ENCODE data around the gene ANXA9.
A peak's percentile ranks its signal among the peaks of the same experiment; 100 is the strongest.

The ANXA9 gene

DNA sequence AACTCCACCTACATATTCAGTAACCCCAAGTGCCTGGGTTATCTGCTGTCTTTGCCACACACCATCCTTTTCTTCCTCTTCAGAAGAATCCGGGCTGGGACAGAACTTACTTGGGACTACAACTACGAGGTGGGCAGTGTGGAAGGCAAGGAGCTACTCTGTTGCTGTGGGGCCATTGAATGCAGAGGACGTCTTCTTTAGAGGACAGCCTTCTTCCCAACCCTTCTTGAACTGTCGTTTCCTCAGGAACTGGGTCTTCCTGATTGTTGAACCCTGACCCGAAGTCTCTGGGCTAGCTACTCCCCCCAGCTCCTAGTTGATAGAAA lies 18.0 kb upstream of the ANXA9 start:
- Histone ChIP-seq H2BK120ac (ENCODE audit: low read depth, low read length) (no peak overlapping the region), H3K36me3 (replicated peaks in 1 of 2; ENCODE audit: control insufficient read depth in 2 of 2, insufficient read depth in 2 of 2, low read length in 2 of 2) (peaks cover 68 to 100% of the 10 kb centered on the region in 2 donors), H3K14ac (ENCODE audit: low read length) (no peak overlapping the region), H3K27ac (replicated peaks; ENCODE audit: low read length) (no peak overlapping the region), H2AK5ac (ENCODE audit: low read depth, low read length) (no peak overlapping the region), H2BK5ac (ENCODE audit: low read length) (no peak overlapping the region), H3K79me1 (ENCODE audit: low read depth, low read length) (peaks cover 3% of the 10 kb centered on the region), H3K23ac (ENCODE audit: low read depth, low read length, poor library complexity) (no peak overlapping the region), H3K27me3 (ENCODE audit: control insufficient read depth in 3 of 3, insufficient read depth in 3 of 3, low read depth in 1 of 3, low read length in 3 of 3) (no peaks in the 10 kb centered on the region), H3K4me2 (ENCODE audit: insufficient read depth, low read length, poor library complexity, severe bottlenecking) (no peak overlapping the region), H3K9ac (ENCODE audit: low read depth, low read length, poor library complexity) (no peak overlapping the region), H3K4me3 (ENCODE audit: low read length in 2 of 2) (no peak overlapping the region), H4K91ac (ENCODE audit: low read depth, low read length, poor library complexity) (no peak overlapping the region), H3K4ac (ENCODE audit: low read length) (no peak overlapping the region), H3K4me1 (ENCODE audit: control insufficient read depth in 2 of 2, insufficient read depth in 1 of 2, low read depth in 1 of 2, low read length in 2 of 2) (no peaks in the 10 kb centered on the region), H2AFZ (ENCODE audit: low read length) (no peak overlapping the region), H2BK12ac (ENCODE audit: low read length) (no peak overlapping the region), H3K18ac (ENCODE audit: low read length) (no peak overlapping the region), H4K8ac (ENCODE audit: low read depth, low read length) (no peak overlapping the region), H3K9me3 (replicated peaks in 1 of 2; ENCODE audit: control insufficient read depth in 2 of 2, insufficient read depth in 1 of 2, low read depth in 1 of 2, low read length in 2 of 2) (no peaks in the 10 kb centered on the region), H2BK15ac (ENCODE audit: low read length) (no peak overlapping the region)
- WGBS, 2 donors (ENCODE audit: extremely low coverage in 2 of 2, insufficient read length in 2 of 2, insufficient replicate concordance in 1 of 2), result no CpG with 5 or more reads among the region's 5 CpGs
- DNase-seq (ENCODE audit: low spot score), result no peak

DNA sequence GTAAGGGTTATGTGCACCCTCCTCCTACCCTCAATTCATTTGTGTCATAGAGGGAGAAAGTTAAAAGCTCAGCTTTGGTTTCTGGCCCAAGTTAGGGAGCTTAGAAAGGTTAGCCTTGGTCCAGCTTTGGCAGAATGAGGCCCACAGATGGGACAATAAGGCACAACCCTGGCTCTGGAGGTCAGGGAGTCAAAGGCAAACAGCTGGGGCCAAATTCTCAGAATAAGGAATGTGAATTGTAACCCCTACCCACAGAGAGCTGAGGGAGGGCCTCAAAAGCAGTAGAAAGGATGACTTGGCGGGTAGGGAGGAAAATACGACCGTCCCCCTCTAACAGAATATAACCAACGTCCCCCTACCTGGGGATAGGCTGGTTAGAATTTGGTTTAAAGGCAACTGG lies 16.5 kb upstream of the ANXA9 start:
- Histone ChIP-seq H3K36me3 (replicated peaks in 1 of 2; ENCODE audit: control insufficient read depth in 2 of 2, insufficient read depth in 2 of 2, low read length in 2 of 2) (peaks cover 64 to 95% of the 10 kb centered on the region in 2 donors), H2BK15ac (ENCODE audit: low read length) (no peak overlapping the region), H3K79me1 (ENCODE audit: low read depth, low read length) (peaks cover 6% of the 10 kb centered on the region), H4K91ac (ENCODE audit: low read depth, low read length, poor library complexity) (no peak overlapping the region), H3K23ac (ENCODE audit: low read depth, low read length, poor library complexity) (no peak overlapping the region), H3K14ac (ENCODE audit: low read length) (no peak overlapping the region), H3K4me3 (ENCODE audit: low read length in 2 of 2) (no peak overlapping the region), H3K9ac (ENCODE audit: low read depth, low read length, poor library complexity) (no peak overlapping the region), H2AFZ (ENCODE audit: low read length) (no peak overlapping the region), H2BK5ac (ENCODE audit: low read length) (no peak overlapping the region), H2BK12ac (ENCODE audit: low read length) (no peak overlapping the region), H2AK5ac (ENCODE audit: low read depth, low read length) (no peak overlapping the region), H3K27me3 (ENCODE audit: control insufficient read depth in 3 of 3, insufficient read depth in 3 of 3, low read depth in 1 of 3, low read length in 3 of 3) (no peaks in the 10 kb centered on the region), H3K27ac (replicated peaks; ENCODE audit: low read length) (peak overlapping the region; percentile 24), H3K4me1 (ENCODE audit: control insufficient read depth in 2 of 2, insufficient read depth in 1 of 2, low read depth in 1 of 2, low read length in 2 of 2) (peaks cover 2 to 5% of the 10 kb centered on the region in 2 donors), H3K4me2 (ENCODE audit: insufficient read depth, low read length, poor library complexity, severe bottlenecking) (no peak overlapping the region), H3K9me3 (replicated peaks in 1 of 2; ENCODE audit: control insufficient read depth in 2 of 2, insufficient read depth in 1 of 2, low read depth in 1 of 2, low read length in 2 of 2) (no peaks in the 10 kb centered on the region), H2BK120ac (ENCODE audit: low read depth, low read length) (no peak overlapping the region), H4K8ac (ENCODE audit: low read depth, low read length) (no peak overlapping the region), H3K4ac (ENCODE audit: low read length) (no peak overlapping the region), H3K18ac (ENCODE audit: low read length) (no peak overlapping the region)
- DNase-seq (ENCODE audit: low spot score), result no peak
- WGBS, 2 donors (ENCODE audit: extremely low coverage in 2 of 2, insufficient read length in 2 of 2, insufficient replicate concordance in 1 of 2), result no CpG with 5 or more reads among the region's 4 CpGs

DNA sequence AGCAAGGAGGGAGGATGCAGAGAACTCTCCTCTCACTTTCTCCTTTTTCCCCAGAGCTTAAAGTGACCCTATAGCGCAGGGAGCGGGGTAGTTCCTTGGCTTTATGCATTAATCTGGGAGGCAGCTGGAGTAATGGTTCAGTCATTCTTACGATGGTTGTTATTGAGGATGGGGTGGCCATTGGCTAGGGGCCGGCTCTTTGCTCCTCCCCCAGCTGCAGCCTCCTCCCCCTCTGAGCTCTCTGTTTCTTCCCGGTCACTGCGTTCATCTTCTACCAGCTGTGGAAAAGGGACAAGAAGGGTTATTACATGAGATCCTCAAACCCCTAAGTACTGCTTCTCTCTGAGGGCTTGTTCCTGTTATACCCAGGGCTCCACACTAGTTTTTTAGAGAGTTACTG lies 16.1 kb upstream of the ANXA9 start:
- no peak overlapping the region for H4K91ac ChIP-seq (ENCODE audit: low read depth, low read length, poor library complexity)
- peaks cover 60 to 91% of the 10 kb centered on the region in 2 donors for H3K36me3 ChIP-seq (replicated peaks in 1 of 2; ENCODE audit: control insufficient read depth in 2 of 2, insufficient read depth in 2 of 2, low read length in 2 of 2)
- H3K79me1 ChIP-seq (ENCODE audit: low read depth, low read length), result peaks cover 6% of the 10 kb centered on the region
- no peak overlapping the region for H3K9ac ChIP-seq (ENCODE audit: low read depth, low read length, poor library complexity)
- no peak overlapping the region for H3K4me2 ChIP-seq (ENCODE audit: insufficient read depth, low read length, poor library complexity, severe bottlenecking)
- DNase-seq (ENCODE audit: low spot score), result no peak
- no peak overlapping the region for H3K4ac ChIP-seq (ENCODE audit: low read length)
- no CpG with 5 or more reads among the region's 6 CpGs for WGBS, 2 donors (ENCODE audit: extremely low coverage in 2 of 2, insufficient read length in 2 of 2, insufficient replicate concordance in 1 of 2)
- no peak overlapping the region for H2BK12ac ChIP-seq (ENCODE audit: low read length)
- H3K27ac ChIP-seq (replicated peaks; ENCODE audit: low read length), result no peak overlapping the region
- no peaks in the 10 kb centered on the region for H3K27me3 ChIP-seq (ENCODE audit: control insufficient read depth in 3 of 3, insufficient read depth in 3 of 3, low read depth in 1 of 3, low read length in 3 of 3)
- H3K14ac ChIP-seq (ENCODE audit: low read length), result no peak overlapping the region
- H3K4me1 ChIP-seq (ENCODE audit: control insufficient read depth in 2 of 2, insufficient read depth in 1 of 2, low read depth in 1 of 2, low read length in 2 of 2), result peaks cover 6 to 9% of the 10 kb centered on the region in 2 donors
- H3K9me3 ChIP-seq (replicated peaks in 1 of 2; ENCODE audit: control insufficient read depth in 2 of 2, insufficient read depth in 1 of 2, low read depth in 1 of 2, low read length in 2 of 2), result no peaks in the 10 kb centered on the region
- H3K23ac ChIP-seq (ENCODE audit: low read depth, low read length, poor library complexity), result no peak overlapping the region
- H3K18ac ChIP-seq (ENCODE audit: low read length), result no peak overlapping the region
- H2BK5ac ChIP-seq (ENCODE audit: low read length), result no peak overlapping the region
- no peak overlapping the region for H2AFZ ChIP-seq (ENCODE audit: low read length)
- no peak overlapping the region for H2AK5ac ChIP-seq (ENCODE audit: low read depth, low read length)
- no peak overlapping the region for H4K8ac ChIP-seq (ENCODE audit: low read depth, low read length)
- no peak overlapping the region for H2BK120ac ChIP-seq (ENCODE audit: low read depth, low read length)
- H3K4me3 ChIP-seq (ENCODE audit: low read length in 2 of 2), result no peak overlapping the region
- H2BK15ac ChIP-seq (ENCODE audit: low read length), result no peak overlapping the region

GRCh38 chr1:150967936-150968335 lies 14.2 kb upstream of the ANXA9 start:
- Histone ChIP-seq H4K91ac (ENCODE audit: low read depth, low read length, poor library complexity) (no peak overlapping the region), H3K23ac (ENCODE audit: low read depth, low read length, poor library complexity) (no peak overlapping the region), H3K79me1 (ENCODE audit: low read depth, low read length) (peaks cover 6% of the 10 kb centered on the region), H3K36me3 (replicated peaks in 1 of 2; ENCODE audit: control insufficient read depth in 2 of 2, insufficient read depth in 2 of 2, low read length in 2 of 2) (peaks cover 48 to 72% of the 10 kb centered on the region in 2 donors), H2BK120ac (ENCODE audit: low read depth, low read length) (no peak overlapping the region), H3K18ac (ENCODE audit: low read length) (no peak overlapping the region), H3K9me3 (replicated peaks in 1 of 2; ENCODE audit: control insufficient read depth in 2 of 2, insufficient read depth in 1 of 2, low read depth in 1 of 2, low read length in 2 of 2) (no peaks in the 10 kb centered on the region), H2AK5ac (ENCODE audit: low read depth, low read length) (no peak overlapping the region), H3K4me2 (ENCODE audit: insufficient read depth, low read length, poor library complexity, severe bottlenecking) (no peak overlapping the region), H3K4ac (ENCODE audit: low read length) (no peak overlapping the region), H2BK15ac (ENCODE audit: low read length) (no peak overlapping the region), H4K8ac (ENCODE audit: low read depth, low read length) (no peak overlapping the region), H3K27me3 (ENCODE audit: control insufficient read depth in 3 of 3, insufficient read depth in 3 of 3, low read depth in 1 of 3, low read length in 3 of 3) (no peaks in the 10 kb centered on the region), H2BK5ac (ENCODE audit: low read length) (no peak overlapping the region), H2AFZ (ENCODE audit: low read length) (no peak overlapping the region), H3K14ac (ENCODE audit: low read length) (no peak overlapping the region), H2BK12ac (ENCODE audit: low read length) (no peak overlapping the region), H3K4me3 (ENCODE audit: low read length in 2 of 2) (no peak overlapping the region), H3K27ac (replicated peaks; ENCODE audit: low read length) (no peak overlapping the region), H3K9ac (ENCODE audit: low read depth, low read length, poor library complexity) (no peak overlapping the region), H3K4me1 (ENCODE audit: control insufficient read depth in 2 of 2, insufficient read depth in 1 of 2, low read depth in 1 of 2, low read length in 2 of 2) (peaks cover 25 to 26% of the 10 kb centered on the region in 2 donors)
- DNase-seq (ENCODE audit: low spot score), result no peak
- WGBS, 2 donors (ENCODE audit: extremely low coverage in 2 of 2, insufficient read length in 2 of 2, insufficient replicate concordance in 1 of 2), result no CpG with 5 or more reads among the region's 13 CpGs

All from neuronal stem cell (in vitro differentiated cells).